GM23248 (cell line): ENCODE data around the gene TLR1. TPM values are rescaled to one million over a fixed set of nuclear protein-coding genes. Genes with fewer than 3 reads are reported as not detected.

Experiments
- DNase-seq: peaks from one replicate; pipeline ENCODE4 v3.0.0-alpha.2; 2015
- H2AFZ ChIP-seq: fragments of 200-600 bp; sonication (generic); 2 replicates; pipeline ENCODE4 v1.6.1; 2016; ENCODE audit warnings: antibody characterized with exemption
- H3F3A ChIP-seq: fragments of 200-600 bp; sonication (generic); 2 replicates; pipeline ENCODE4 v1.6.1; 2016; ENCODE audit warnings: mild to moderate bottlenecking, antibody characterized with exemption, mixed run types; ENCODE audit not compliant: insufficient read depth
- H3K27ac ChIP-seq: fragments of 200-600 bp; sonication (generic); 2 replicates; pipeline ENCODE4 v1.5.1; 2016; ENCODE audit warnings: mild to moderate bottlenecking
- H3K27me3 ChIP-seq: fragments of 200-600 bp; sonication (generic); replicated peaks from 2 replicates; pipeline ENCODE4 v1.6.1; 2016; ENCODE audit warnings: mild to moderate bottlenecking; ENCODE audit not compliant: insufficient read depth
- H3K36me3 ChIP-seq: fragments of 200-600 bp; sonication (generic); 2 replicates; pipeline ENCODE4 v1.6.1; 2016; ENCODE audit warnings: low read depth, mild to moderate bottlenecking
- H3K4me1 ChIP-seq: fragments of 200-600 bp; sonication (generic); 2 replicates; pipeline ENCODE4 v1.6.1; 2016; ENCODE audit warnings: mild to moderate bottlenecking; ENCODE audit not compliant: insufficient read depth
- H3K4me2 ChIP-seq: fragments of 200-600 bp; sonication (generic); one replicate; pipeline ENCODE4 v1.6.1; 2016; ENCODE audit warnings: mild to moderate bottlenecking; ENCODE audit not compliant: unreplicated experiment
- H3K4me3 ChIP-seq: fragments of 200-600 bp; sonication (generic); 2 replicates; pipeline ENCODE4 v1.5.1; 2016; ENCODE audit warnings: mild to moderate bottlenecking
- H3K79me2 ChIP-seq: fragments of 200-600 bp; sonication (generic); 2 replicates; pipeline ENCODE4 v1.6.1; 2016; ENCODE audit warnings: mild to moderate bottlenecking; ENCODE audit not compliant: insufficient read depth
- H3K9ac ChIP-seq: fragments of 200-600 bp; sonication (generic); 2 replicates; pipeline ENCODE4 v1.6.1; 2016; ENCODE audit warnings: mild to moderate bottlenecking
- H3K9me2 ChIP-seq: fragments of 200-600 bp; sonication (generic); 2 replicates; pipeline ENCODE4 v1.6.1; 2016; ENCODE audit warnings: mixed run types, mild to moderate bottlenecking, moderate library complexity; ENCODE audit not compliant: insufficient read depth
- H3K9me3 ChIP-seq: fragments of 200-600 bp; sonication (generic); one replicate; pipeline ENCODE4 v1.6.1; 2017; ENCODE audit warnings: low read depth
- H4K20me1 ChIP-seq: fragments of 200-600 bp; sonication (generic); 2 replicates; pipeline ENCODE4 v1.6.0; 2016; ENCODE audit not compliant: insufficient read depth
- EZH2 ChIP-seq: fragments of 200-600 bp; sonication (generic); IDR thresholded peaks from 2 replicates; pipeline ENCODE4 v1.6.1; 2018; ENCODE audit warnings: antibody characterized with exemption, mild to moderate bottlenecking; ENCODE audit not compliant: insufficient read depth, poor library complexity, severe bottlenecking
- EZH2phosphoT487 ChIP-seq: fragments of 200-600 bp; sonication (generic); IDR thresholded peaks from 2 replicates; pipeline ENCODE4 v1.6.1; 2018; ENCODE audit warnings: antibody characterized with exemption, moderate library complexity, mild to moderate bottlenecking, low read depth; ENCODE audit not compliant: insufficient read depth
- WGBS, 2 experiments: methylation state at CpG; one replicate each; pipeline ENCODE4 v1.1.6; 2015 to 2017; ENCODE audit warnings: low lambda C conversion rate in 2 of 2, low coverage in 1 of 2; ENCODE audit errors: missing lambda C conversion rate in 2 of 2; 5-methylcytosine and 5-hydroxymethylcytosine counted together
- in situ Hi-C: fragments of 300-500 bp; cut with MboI; formaldehyde crosslinking; loops from 2 replicates; pipeline ENCODE4 v1.15.0; 2020
- polyA plus RNA-seq: library from polyadenylated mRNA; unstranded; fragments of >200 nt; fragmentation: Nextera tagmentation; extraction: Ambion mirVana; gene quantifications from 2 replicates; pipeline ENCODE4 v1.2.1, GENCODE V29; 2016
- total RNA-seq: library from RNA; depleted of rRNA; stranded (reverse); fragments of >200 nt; shearing (Covaris generic); gene quantifications from 2 replicates; pipeline ENCODE4 v1.2.3, GENCODE V29; 2014

TLR1 gene
- total and polyA plus RNA-seq, 2 experiments from 2014 or later = 0.11 TPM; not detected in 1

DNA sequence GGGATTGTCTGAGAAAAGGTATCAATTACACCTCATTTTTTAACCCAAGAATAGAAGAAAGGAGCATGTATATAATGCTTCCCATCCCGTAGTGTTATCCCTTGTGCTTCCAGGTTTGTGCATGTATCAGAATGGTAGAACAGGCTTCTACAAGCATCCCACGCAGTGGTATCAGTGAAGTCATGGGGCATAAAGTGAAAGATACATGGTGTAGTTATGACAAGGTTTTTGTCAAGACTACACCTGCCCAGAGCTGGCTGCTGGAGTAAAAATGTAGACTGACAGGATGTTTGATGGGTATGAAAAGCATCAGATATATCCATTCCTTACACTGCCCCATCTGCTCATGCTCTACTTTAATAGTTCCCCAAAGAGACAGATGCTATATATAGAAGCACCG lies 9.5 kb downstream of the TLR1 start:
- 61 to 67% methylated on average over 3 of the region's 3 CpGs for WGBS, 2 experiments
- no peaks in the 10 kb centered on the region for H3K9me2 ChIP-seq
- no peak overlapping the region for H3K27ac ChIP-seq
- peaks cover 14% of the 10 kb centered on the region for H3K27me3 ChIP-seq
- H4K20me1 ChIP-seq = no peaks in the 10 kb centered on the region
- TF ChIP-seq EZH2 = no peak
- no peak for TF ChIP-seq EZH2phosphoT487
- no peak overlapping the region for H2AFZ ChIP-seq
- H3F3A ChIP-seq = no peaks in the 10 kb centered on the region
- no peaks in the 10 kb centered on the region for H3K4me1 ChIP-seq
- in situ Hi-C loops = no loop called here
- no peak overlapping the region for H3K4me2 ChIP-seq
- H3K9me3 ChIP-seq = no peaks in the 10 kb centered on the region
- no peaks in the 10 kb centered on the region for H3K79me2 ChIP-seq
- no peak overlapping the region for H3K9ac ChIP-seq
- no peak overlapping the region for H3K4me3 ChIP-seq
- no peak for DNase-seq
- H3K36me3 ChIP-seq = no peaks in the 10 kb centered on the region

DNA sequence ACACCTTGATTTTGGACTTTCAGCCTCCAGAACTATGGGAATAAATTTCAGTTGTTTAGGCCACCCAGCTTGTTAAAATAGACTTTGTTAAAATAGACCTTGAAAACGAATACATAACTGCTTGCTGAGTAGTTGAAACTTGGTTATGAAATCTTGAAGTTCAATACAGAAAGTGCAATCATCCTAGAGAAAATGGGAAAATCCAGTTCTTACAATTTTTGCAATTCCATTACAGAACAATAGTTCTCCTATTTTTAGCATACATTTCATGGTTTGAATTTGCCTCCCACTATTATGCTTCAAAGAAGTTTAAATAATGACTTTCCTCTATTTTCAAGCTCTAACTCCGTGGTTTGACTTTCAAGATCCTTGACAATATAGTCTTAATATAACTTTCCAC lies 10.5 kb downstream of the TLR1 start:
- Histone ChIP-seq H3K4me3 (no peak overlapping the region), H3K9me3 (no peaks in the 10 kb centered on the region), H4K20me1 (no peaks in the 10 kb centered on the region), H3K27me3 (peaks cover 14% of the 10 kb centered on the region), H2AFZ (no peak overlapping the region), H3K9ac (no peak overlapping the region), H3K9me2 (no peaks in the 10 kb centered on the region), H3F3A (no peaks in the 10 kb centered on the region), H3K27ac (no peak overlapping the region), H3K4me2 (no peak overlapping the region), H3K4me1 (no peaks in the 10 kb centered on the region), H3K36me3 (no peaks in the 10 kb centered on the region), H3K79me2 (no peaks in the 10 kb centered on the region)
- in situ Hi-C loops = no loop called here
- TF ChIP-seq EZH2 (no peak), EZH2phosphoT487 (no peak)
- DNase-seq = no peak
- 49 to 55% methylated on average over 2 of the region's 2 CpGs for whole genome bisulfite sequencing, 2 experiments

DNA sequence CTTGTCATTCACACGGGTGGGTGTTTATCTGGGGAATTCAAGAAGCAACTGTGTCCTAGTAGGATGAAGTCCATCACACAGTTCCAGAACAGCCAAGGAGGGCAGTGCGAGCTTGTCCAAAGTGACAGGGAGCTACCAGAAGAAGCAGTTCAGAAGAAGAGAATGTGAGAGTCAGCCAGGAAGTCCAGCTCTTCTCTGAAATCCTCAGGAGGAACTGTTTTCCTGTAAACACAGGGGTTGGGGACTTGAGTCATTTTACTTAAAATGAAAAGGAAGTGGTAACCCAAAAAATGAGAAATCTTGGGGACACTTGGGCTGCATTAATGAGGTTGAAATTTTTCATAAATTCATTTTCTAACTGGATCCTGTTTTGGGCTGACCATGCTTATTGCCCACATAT lies 13.6 kb downstream of the TLR1 start:
- Histone ChIP-seq H3K36me3 (no peaks in the 10 kb centered on the region), H3K4me2 (no peak overlapping the region), H3K9ac (no peak overlapping the region), H3K27ac (no peak overlapping the region), H3K9me2 (no peaks in the 10 kb centered on the region), H3K4me1 (no peaks in the 10 kb centered on the region), H3K9me3 (no peaks in the 10 kb centered on the region), H4K20me1 (no peaks in the 10 kb centered on the region), H2AFZ (no peak overlapping the region), H3K27me3 (peaks cover 7% of the 10 kb centered on the region; the same call in 1 of the 2 replicates), H3K79me2 (no peaks in the 10 kb centered on the region), H3F3A (no peaks in the 10 kb centered on the region), H3K4me3 (no peak overlapping the region)
- in situ Hi-C loops = no loop called here
- TF ChIP-seq EZH2 = no peak
- no peak for TF ChIP-seq EZH2phosphoT487
- 62 to 63% methylated on average over 2 of the region's 2 CpGs for WGBS, 2 experiments
- no peak for DNase-seq

DNA sequence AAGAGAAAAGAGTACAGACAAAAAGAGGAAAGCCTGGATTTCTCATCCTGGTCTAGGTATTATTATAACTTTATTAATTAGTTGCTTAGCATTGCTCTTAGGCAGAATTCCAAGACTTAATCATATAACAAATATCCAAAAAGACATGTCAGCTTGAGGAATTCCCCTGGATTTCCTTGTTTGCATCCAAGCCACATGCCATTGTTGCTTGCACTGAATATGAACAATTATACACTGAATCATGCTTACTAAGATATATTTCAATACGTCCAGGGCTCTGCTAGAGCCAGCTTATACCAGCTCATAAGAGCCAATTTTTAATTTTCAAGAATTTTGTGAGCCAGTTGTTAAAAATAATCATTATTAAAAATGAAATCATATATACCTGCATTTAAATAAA lies 16.3 kb downstream of the TLR1 start:
- no peaks in the 10 kb centered on the region for H3K9me3 ChIP-seq
- in situ Hi-C loops = no loop called here
- H3F3A ChIP-seq = no peaks in the 10 kb centered on the region
- no peaks in the 10 kb centered on the region for H3K4me1 ChIP-seq
- no peaks in the 10 kb centered on the region for H3K9me2 ChIP-seq
- no peaks in the 10 kb centered on the region for H3K27me3 ChIP-seq
- no peak for TF ChIP-seq EZH2
- TF ChIP-seq EZH2phosphoT487 = no peak
- H3K4me2 ChIP-seq = no peak overlapping the region
- DNase-seq = peak; percentile 31
- no peaks in the 10 kb centered on the region for H3K79me2 ChIP-seq
- H3K9ac ChIP-seq = no peak overlapping the region
- WGBS, 2 experiments = 0 to 8% methylated on average over 1 of the region's 1 CpG
- no peak overlapping the region for H3K4me3 ChIP-seq
- no peaks in the 10 kb centered on the region for H4K20me1 ChIP-seq
- H3K36me3 ChIP-seq = no peaks in the 10 kb centered on the region
- no peak overlapping the region for H2AFZ ChIP-seq
- H3K27ac ChIP-seq = no peak overlapping the region

DNA sequence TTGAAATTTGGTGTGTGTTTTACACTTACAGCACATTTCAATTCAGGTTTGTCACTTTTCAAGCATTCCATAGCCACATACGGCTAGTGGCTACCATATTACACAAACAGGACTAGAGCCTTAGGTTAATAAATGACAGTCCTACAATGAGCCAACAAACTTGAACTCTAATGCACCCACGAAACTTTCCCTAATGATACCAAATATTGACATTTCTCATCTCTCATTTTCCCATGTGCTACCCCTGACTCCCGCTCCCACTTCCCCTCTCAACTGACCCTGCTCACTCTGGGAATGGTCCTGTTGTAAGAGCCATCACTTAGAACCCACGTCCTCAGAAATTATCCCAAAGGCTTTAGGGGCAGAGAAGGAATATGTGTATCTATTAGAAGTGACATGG lies 16.9 kb downstream of the TLR1 start:
- H3K27me3 ChIP-seq = no peaks in the 10 kb centered on the region
- in situ Hi-C loops = no loop called here

More for the DNA sequence above, 16.9 kb downstream of the TLR1 start:
- no peak overlapping the region for H3K4me3 ChIP-seq
- no peaks in the 10 kb centered on the region for H3K9me2 ChIP-seq
- H3K4me2 ChIP-seq = no peak overlapping the region
- H3K9ac ChIP-seq = no peak overlapping the region
- no peak overlapping the region for H3K27ac ChIP-seq
- no peaks in the 10 kb centered on the region for H3K9me3 ChIP-seq
- no peaks in the 10 kb centered on the region for H3K36me3 ChIP-seq
- no peak for TF ChIP-seq EZH2
- no peak for TF ChIP-seq EZH2phosphoT487
- H3K4me1 ChIP-seq = no peaks in the 10 kb centered on the region
- WGBS, 2 experiments = 64 to 77% methylated on average over 4 of the region's 4 CpGs
- H3K79me2 ChIP-seq = no peaks in the 10 kb centered on the region
- H2AFZ ChIP-seq = no peak overlapping the region
- no peaks in the 10 kb centered on the region for H4K20me1 ChIP-seq
- DNase-seq = no peak
- no peaks in the 10 kb centered on the region for H3F3A ChIP-seq
